Endothelial cell (in vitro differentiated cells): ENCODE data around the gene ACY1. TPM values are rescaled to one million over a fixed set of nuclear protein-coding genes. Genes with fewer than 3 reads are reported as not detected.
"Not testable (repeated sequence)": the region's sequence is repeated elsewhere in the genome, so short reads cannot be mapped to it uniquely, and the experiment has no call there.

Source experiments
- DNase-seq: peaks from one replicate; pipeline ENCODE4 v3.0.0; 2021; ENCODE audit warnings: low spot score
- H3K27ac Mint-ChIP-seq: one replicate; pipeline ENCODE4 v1.8.0; 2021; ENCODE audit warnings: mixed read lengths, inconsistent platforms; ENCODE audit not compliant: unreplicated experiment
- H3K27me3 Mint-ChIP-seq: one replicate; pipeline ENCODE4 v1.8.0; 2021; ENCODE audit warnings: mild to moderate bottlenecking, moderate library complexity, mixed read lengths, inconsistent platforms; ENCODE audit not compliant: unreplicated experiment
- H3K36me3 Mint-ChIP-seq: one replicate; pipeline ENCODE4 v1.8.0; 2021; ENCODE audit warnings: mild to moderate bottlenecking, low read depth, mixed read lengths, inconsistent platforms; ENCODE audit not compliant: unreplicated experiment
- H3K4me1 Mint-ChIP-seq: one replicate; pipeline ENCODE4 v1.8.0; 2021; ENCODE audit warnings: mild to moderate bottlenecking, mixed read lengths, inconsistent platforms; ENCODE audit not compliant: unreplicated experiment
- H3K4me3 Mint-ChIP-seq: one replicate; pipeline ENCODE4 v1.8.0; 2021; ENCODE audit warnings: mild to moderate bottlenecking, mixed read lengths, inconsistent platforms; ENCODE audit not compliant: unreplicated experiment
- H3K9me3 Mint-ChIP-seq: one replicate; pipeline ENCODE4 v1.8.0; 2021; ENCODE audit warnings: mixed read lengths, inconsistent platforms; ENCODE audit not compliant: unreplicated experiment
- CTCF ChIP-seq: fragments of 200-600 bp; sonication (generic); IDR thresholded peaks from one replicate; pipeline ENCODE4 v1.5.0; 2021; ENCODE audit warnings: antibody characterized with exemption; ENCODE audit not compliant: unreplicated experiment
- total RNA-seq: library from RNA; stranded (reverse); fragmentation: NEBNext Ultra II Directional; extraction: Animal tissue kit (Norgen Biotek cat#: 25700); gene quantifications from one replicate; pipeline ENCODE4 v1.2.1, GENCODE V29; 2021; ENCODE audit not compliant: unreplicated experiment

The ACY1 gene
- total RNA-seq, 1 donor from 2014 or later: 19.8 TPM

- H3K36me3 Mint-ChIP-seq: peaks cover 8% of the 10 kb centered on the region
- TF ChIP-seq CTCF: no peak
- DNase-seq: no peak
- H3K27ac Mint-ChIP-seq: no peak overlapping the region
- H3K9me3 Mint-ChIP-seq: no peaks in the 10 kb centered on the region
- peaks cover 5% of the 10 kb centered on the region for H3K27me3 Mint-ChIP-seq
- no peak overlapping the region for H3K4me3 Mint-ChIP-seq
- H3K4me1 Mint-ChIP-seq: peaks cover 9% of the 10 kb centered on the region
Observed at GRCh38 chr3:51988286-51989146, 5.2 kb downstream of the ACY1 start.

GRCh38 chr3:51990501-51990971 lies 7.2 kb downstream of the ACY1 start:
- H3K36me3 Mint-ChIP-seq: peaks cover 17% of the 10 kb centered on the region
- not testable (repeated sequence) for H3K9me3 Mint-ChIP-seq, H3K27ac Mint-ChIP-seq, DNase-seq, H3K27me3 Mint-ChIP-seq, H3K4me3 Mint-ChIP-seq
- peaks cover 20% of the 10 kb centered on the region for H3K4me1 Mint-ChIP-seq

DNA sequence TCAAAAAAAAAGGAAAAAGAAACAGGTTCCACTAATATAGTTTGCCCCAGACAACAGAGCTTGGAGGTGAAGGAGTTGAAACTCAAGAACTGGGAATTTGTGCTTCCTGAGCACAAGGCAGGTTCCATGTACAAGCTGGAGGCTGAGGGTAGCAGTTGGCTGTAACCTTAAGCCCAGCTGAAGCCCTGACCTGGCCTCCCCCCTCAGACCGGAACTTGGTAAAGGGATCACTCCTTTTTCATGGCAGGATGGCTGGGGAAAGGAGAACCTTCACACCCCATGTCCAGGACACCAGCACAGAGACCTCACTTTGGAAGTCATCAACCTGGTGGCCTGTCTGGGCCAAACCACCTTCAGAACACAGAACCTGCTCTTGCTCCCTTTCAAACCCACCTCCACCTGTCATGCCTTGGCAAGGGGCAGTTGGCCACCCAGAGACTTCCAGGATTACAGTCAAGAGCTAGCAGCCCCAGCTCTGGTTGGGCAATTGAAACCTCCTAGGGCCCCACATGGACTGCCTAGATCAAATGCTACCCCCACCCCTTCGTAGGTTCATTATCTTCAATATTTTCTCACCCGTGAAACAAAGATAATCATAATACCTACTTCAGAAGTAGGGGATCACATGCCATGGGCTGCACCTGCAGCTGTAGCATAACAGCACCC lies 8.8 kb downstream of the ACY1 start:
- H3K9me3 Mint-ChIP-seq: no peaks in the 10 kb centered on the region
- peaks cover 17% of the 10 kb centered on the region for H3K36me3 Mint-ChIP-seq
- no peak for TF ChIP-seq CTCF
- H3K4me1 Mint-ChIP-seq: peaks cover 24% of the 10 kb centered on the region
- no peak for DNase-seq
- H3K27me3 Mint-ChIP-seq: peaks cover 9% of the 10 kb centered on the region
- no peak overlapping the region for H3K27ac Mint-ChIP-seq
- peak overlapping the region; percentile 65 for H3K4me3 Mint-ChIP-seq

- H3K27me3 Mint-ChIP-seq: peaks cover 12% of the 10 kb centered on the region
Observed at GRCh38 chr3:51993657-51994056, 10.3 kb downstream of the ACY1 start.

GRCh38 chr3:51994530-51994929 lies 11.2 kb downstream of the ACY1 start:
- Mint-ChIP-seq H3K27me3 (peaks cover 10% of the 10 kb centered on the region), H3K27ac (peak overlapping the region; percentile 80)

More at GRCh38 chr3:51993657-51994056, 10.3 kb downstream of the ACY1 start:
- H3K9me3 Mint-ChIP-seq, H3K4me3 Mint-ChIP-seq, DNase-seq, H3K27ac Mint-ChIP-seq: not testable (repeated sequence)
- Mint-ChIP-seq H3K4me1 (peaks cover 29% of the 10 kb centered on the region), H3K36me3 (peaks cover 17% of the 10 kb centered on the region)

More at GRCh38 chr3:51994530-51994929, 11.2 kb downstream of the ACY1 start:
- Mint-ChIP-seq H3K4me1 (peaks cover 24% of the 10 kb centered on the region), H3K36me3 (peaks cover 17% of the 10 kb centered on the region), H3K4me3 (peak overlapping the region; percentile 98), H3K9me3 (no peaks in the 10 kb centered on the region)
- no peak for TF ChIP-seq CTCF
- DNase-seq: no peak
